SK-N-MC (cell line): Measurements from ENCODE around the gene CEP104.

Source experiments
- EZH2 ChIP-seq: fragments of 200-600 bp; sonication (generic); IDR thresholded peaks from one replicate; pipeline ENCODE4 v1.6.1; 2017; ENCODE audit warnings: antibody characterized with exemption
- FOXP2 ChIP-seq: optimal IDR thresholded peaks from 2 replicates; pipeline ENCODE3; 2011; ENCODE audit warnings: mild to moderate bottlenecking, moderate library complexity; ENCODE audit not compliant: insufficient read depth; ENCODE audit errors: extremely low read length, control extremely low read depth
- POLR2AphosphoS5 ChIP-seq: IDR thresholded peaks from 2 replicates; pipeline ENCODE4 v1.6.1; 2012; ENCODE audit warnings: mild to moderate bottlenecking, low read depth, low read length, borderline replicate concordance

DNA sequence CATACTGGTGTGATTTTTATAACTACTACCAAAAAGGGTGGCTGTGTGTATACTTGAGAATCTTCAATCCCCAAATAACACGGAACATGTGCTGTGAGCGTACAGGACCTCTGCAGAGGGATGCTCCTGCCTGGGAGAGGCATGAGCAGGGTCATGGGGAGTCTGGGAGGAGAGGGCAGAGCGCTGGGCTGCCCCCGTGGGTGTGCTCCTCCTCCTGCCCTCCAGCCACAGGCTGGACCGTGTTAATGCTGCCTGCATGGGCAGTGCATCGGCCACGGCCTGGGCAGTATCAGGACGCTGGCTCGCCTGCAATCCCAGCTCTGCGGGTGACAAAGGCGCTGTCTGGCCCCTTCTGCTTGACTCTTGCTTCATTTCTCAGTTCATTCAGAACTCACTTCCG lies 6.2 kb downstream of the CEP104 start:
- TF ChIP-seq POLR2AphosphoS5 (no peak), EZH2 (no peak), FOXP2 (no peak)
